Esophagus muscularis mucosa (tissue), 4 donors: ENCODE data around the gene JDP2.

Source experiments
- CTCF ChIP-seq, 3 experiments: fragments of 200-600 bp in 2 of 3; fragments of 450-650 bp in 1 of 3; sonication (generic) in 2 of 3; IDR thresholded peaks; one replicate each; pipeline ENCODE4 v1.5.1; 2017 to 2019; ENCODE audit warnings: antibody characterized with exemption in 3 of 3, mild to moderate bottlenecking in 2 of 3, moderate library complexity in 1 of 3
- EP300 ChIP-seq: sonication (generic); formaldehyde crosslinking; IDR thresholded peaks from one replicate; pipeline ENCODE4 v1.6.1; 2017; ENCODE audit warnings: antibody characterized with exemption
- POLR2A ChIP-seq: fragments of 450-650 bp; IDR thresholded peaks from one replicate; pipeline ENCODE4 v1.6.1; 2017; ENCODE audit warnings: antibody characterized with exemption, moderate library complexity, mild to moderate bottlenecking, low read depth
- POLR2AphosphoS5 ChIP-seq, 2 donors: sonication (generic); formaldehyde crosslinking; IDR thresholded peaks; one replicate each; pipeline ENCODE4 v1.6.1; 2017; ENCODE audit warnings: antibody characterized with exemption in 2 of 2

GRCh38 chr14:75493592-75494087 lies 65.8 kb downstream of the JDP2 start:
- TF ChIP-seq CTCF (IDR thresholded peaks at IDR 0.05) = no peak
- TF ChIP-seq EP300 = no peak
- no peak for TF ChIP-seq POLR2AphosphoS5 (IDR thresholded peaks at IDR 0.05)
- no peak for TF ChIP-seq POLR2A
